GM21390 (cell line): ENCODE data around the gene CORO6.
"Not testable (repeated sequence)": the region's sequence is repeated elsewhere in the genome, so short reads cannot be mapped to it uniquely, and the experiment has no call there.

ENCODE experiments used
- ATAC-seq: cut with Tn5 transposase; IDR thresholded peaks from one replicate; pipeline ENCODE4 v1.9.1; 2021; ENCODE audit not compliant: unreplicated experiment

Gene CORO6

DNA sequence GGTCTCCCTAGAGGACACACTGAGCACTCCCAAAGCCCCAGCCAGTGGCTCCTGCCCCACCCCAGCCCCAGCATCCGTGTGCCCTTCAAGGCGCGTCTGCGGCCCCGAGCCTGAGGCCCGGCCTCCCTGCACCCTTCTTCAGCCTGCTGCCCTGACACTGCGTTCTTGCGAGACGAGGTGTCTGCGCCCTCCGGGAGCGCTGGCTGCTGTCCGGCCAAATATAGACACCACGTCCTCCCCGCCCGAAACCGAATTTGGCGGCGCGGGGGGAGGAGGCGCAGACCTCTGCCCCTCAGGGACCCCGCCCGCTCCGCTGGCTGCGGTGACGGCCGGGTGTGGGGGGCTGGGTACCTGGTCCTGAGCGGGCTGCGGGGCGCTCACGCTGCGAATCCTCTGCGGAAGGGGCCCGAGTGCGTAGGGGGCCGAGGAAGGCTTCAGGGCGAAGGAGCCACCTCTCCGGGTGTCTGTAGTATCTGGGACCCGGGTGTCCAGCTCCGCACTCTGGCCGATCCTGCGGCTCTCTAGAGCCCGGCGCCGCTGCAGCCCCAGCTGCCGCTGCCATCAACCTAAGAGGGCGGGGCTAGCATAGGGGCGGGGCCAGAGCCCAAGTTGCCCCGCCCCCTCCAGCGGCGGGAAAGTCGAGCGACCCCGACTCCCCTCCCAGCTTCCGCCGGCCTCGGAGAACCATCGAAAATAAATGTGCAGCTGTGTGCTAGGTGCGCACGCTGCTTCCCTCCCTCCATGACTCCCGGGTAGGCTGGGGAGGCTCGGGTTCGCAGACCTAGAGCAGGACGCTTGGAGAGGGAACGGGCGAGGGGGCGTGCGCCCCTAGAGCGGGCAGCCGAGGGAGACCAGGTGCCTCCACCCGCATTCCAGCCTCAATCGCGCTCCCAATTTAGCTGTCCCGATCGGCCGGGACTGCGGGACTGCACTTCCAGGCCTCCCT, at the start of gene CORO6:
Gene CORO6 (minus strand): TSS at position 576 of the 946 bp plus-strand sequence. CDS start 1,491 bp downstream, outside the sequence.
- peak; percentile 59 for ATAC-seq

DNA sequence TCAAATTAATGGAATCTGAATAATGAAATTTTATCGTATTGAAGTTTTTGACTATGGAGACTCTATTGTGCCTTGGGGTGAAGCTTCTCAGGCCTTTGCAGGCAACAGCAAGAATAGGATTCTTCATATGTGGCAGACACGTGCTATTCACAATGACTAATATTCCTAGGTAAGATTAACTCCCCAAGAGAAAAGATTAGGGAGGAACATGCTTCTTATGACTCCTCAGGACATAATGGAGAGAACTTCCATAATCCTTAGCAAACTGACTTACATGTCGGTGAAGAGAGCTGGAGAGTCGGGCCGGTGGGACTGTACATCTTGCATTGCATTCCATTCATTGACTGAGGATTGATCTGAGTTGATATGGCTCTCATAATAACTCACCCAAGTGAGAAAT, 48.9 kb upstream of the CORO6 start:
- no peak for ATAC-seq

GRCh38 chr17:29669266-29669665, 46.6 kb upstream of the CORO6 start:
- no peak for ATAC-seq

- ATAC-seq, result no peak
Measured at GRCh38 chr17:29667969-29668368, 45.3 kb upstream of the CORO6 start.

DNA sequence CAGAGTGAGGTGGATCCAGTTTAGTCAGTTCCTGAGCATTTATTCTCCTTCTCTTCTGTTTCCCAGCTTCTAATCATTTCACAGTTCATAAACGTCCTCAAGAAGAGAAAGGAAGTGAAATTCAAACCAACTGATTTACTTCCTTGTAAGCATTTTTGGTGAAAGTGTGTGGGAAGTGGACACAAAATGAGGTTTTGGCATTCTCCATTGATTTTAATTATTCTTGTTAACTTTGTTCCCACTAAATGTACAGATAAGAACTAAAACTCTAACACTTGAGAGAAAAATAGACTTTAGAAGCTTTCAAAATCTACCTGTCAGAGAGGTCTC, 42.7 kb upstream of the CORO6 start:
- no peak for ATAC-seq

DNA sequence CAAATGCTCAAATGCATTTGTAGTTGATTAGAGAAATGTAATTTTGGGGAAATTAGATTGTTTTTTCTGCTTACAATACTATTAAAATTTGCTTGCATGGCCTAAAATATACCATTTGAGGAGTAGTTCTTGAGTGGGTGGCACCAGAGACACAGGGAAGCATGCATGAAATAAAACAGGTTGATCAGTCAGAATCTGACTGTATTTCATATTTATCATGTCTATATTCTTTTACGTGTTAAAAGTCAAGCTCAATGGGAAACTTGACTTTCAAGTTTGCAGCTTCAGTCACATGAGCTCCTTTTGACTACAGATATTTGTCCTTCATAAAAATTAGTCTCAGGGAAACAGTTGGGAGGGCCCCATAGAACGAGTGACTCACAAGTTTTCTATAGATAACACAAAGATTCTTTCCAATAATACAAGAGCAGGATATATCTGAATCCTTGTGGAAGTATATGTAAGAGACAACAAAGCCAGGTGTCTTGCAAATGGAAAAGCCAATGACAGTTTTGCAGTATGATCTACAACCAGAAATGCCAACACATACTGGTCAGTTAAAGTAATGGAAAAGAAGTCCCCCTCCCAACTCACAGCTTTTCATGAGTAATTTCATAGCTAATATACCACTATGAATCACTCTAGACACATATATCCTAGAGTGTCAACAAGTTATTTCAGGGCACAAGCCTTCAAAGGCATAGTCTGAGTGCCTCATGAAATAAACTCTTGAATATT, 42.2 kb upstream of the CORO6 start:
- no peak for ATAC-seq

DNA sequence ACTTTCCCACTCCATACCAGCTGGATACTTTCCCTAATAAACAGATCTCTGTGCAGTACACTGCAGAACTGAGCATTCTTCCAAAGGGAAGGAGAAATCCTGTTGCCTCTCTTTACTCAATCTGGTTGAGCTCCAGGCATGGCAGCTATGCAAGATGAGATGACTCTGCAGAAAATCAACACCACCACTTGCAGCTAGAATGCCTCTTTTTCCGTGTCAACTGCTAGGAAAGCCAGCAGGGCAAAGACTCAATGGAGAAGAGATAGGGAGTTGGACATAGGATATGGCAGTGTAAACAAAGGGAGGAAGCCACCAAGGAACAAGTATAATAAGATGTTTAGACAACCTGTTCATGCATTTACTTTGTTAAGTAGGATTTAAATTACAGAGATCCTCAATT, 40.4 kb upstream of the CORO6 start:
- ATAC-seq, result no peak

GRCh38 chr17:29661213-29661612, 38.5 kb upstream of the CORO6 start:
- ATAC-seq, result no peak

- no peak for ATAC-seq
Measured at GRCh38 chr17:29659155-29659554, 36.4 kb upstream of the CORO6 start.

- ATAC-seq, result no peak
Measured at GRCh38 chr17:29655323-29655722, 32.6 kb upstream of the CORO6 start.

- no peak for ATAC-seq
Measured at GRCh38 chr17:29653995-29654714, 31.4 kb upstream of the CORO6 start.

DNA sequence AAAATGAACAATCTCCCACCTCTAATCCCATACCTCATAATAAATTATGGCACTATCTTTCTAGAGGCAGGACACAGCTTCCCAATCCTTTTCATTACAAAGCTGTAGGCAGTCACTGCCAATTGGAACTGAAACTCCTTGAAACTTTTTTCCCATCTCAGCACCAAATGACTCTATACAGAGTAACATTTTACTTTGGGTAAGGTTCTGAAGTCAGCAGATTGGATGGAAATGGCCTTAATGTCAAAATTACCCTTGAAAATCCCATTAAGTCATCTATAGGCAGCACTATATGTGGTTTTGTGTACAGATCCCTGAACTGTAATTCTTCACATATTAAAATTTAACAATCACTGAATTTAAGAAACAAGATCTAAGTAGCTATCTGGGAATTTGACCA, 30.3 kb upstream of the CORO6 start:
- no peak for ATAC-seq

DNA sequence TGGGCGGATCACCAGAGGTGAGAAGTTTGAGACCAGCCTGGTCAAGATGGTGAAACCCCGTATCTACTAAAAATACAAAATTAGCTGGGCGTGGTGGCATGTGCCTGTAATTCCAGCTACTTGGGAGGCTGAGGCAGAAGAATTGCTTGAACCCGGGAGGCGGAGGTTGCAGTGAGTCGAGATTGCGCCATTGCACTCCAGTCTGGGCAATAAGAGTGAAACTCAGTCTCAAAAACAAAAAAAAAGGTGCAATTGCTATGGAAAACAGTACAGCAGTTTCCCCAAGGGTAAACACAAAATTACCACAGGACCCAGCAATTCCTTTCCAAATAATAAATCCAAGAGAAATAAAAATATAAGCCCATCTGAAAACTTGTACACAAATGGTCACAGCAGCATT, 29.2 kb upstream of the CORO6 start:
- not testable (repeated sequence) for ATAC-seq

GRCh38 chr17:29650396-29650795, 27.7 kb upstream of the CORO6 start:
- no peak for ATAC-seq

DNA sequence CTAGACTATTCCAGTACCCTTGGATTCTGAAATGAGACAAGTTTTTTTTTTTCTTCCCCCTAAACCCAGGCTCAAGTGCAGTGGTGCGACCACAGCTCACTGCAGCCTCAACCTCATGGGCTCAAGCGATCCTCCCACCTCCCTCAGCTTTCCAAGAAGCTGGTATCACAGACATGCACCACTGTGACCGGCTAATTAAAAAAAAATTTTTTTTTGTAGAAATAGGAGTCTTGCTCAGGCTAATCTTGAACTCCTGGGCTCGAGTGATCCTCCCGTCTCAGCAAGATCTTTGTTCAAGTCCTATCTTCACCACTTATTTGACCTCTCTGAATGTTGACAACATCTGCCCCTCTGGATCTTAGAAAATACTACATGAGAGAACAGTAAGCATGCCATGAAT, 26.6 kb upstream of the CORO6 start:
- ATAC-seq, result no peak

DNA sequence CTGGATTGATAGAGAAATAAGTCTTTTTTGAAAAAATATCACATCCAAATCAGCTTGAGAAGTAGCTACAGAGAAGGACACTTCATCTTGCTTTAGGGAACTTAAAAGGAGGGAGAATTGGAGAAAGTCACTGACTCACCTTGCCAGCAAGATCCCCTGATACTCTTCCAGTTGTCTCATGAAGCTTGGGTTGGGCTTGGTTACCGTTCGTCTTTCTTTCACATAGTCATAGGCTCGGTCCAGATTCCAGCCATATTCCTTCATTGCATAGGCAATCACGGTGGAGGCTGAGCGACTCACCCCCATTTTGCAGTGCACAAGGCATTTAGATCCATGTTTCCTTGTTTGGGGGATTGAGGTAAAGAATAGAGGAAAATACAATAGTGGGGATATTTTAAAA, 25.3 kb upstream of the CORO6 start:
- no peak for ATAC-seq

DNA sequence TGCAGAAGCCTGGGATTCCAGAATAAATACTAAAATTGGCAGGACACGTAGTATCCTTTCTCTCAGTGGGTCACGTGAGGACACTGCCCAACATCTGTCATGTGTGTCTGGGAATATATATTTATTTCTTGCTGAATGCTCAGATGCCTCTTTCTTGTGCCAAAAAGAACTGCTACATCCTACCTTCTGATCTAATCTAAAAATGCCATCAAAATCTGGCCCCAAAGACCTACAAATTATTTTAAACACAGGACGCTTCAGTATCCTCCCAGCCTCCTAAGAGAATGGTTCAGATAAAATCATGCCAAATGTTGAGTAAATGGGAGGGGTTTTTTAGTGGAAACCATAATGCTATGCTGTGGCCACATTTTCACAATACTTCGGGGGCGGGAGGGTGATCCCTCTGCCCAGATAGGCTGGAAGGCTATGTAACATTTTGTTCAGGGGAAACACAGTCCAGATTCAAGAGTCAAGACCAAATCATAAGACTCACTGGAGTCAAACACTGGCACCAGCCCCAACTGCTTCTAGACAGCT, 22.9 kb upstream of the CORO6 start:
- ATAC-seq, result no peak

GRCh38 chr17:29643817-29644160, 21.1 kb upstream of the CORO6 start:
- ATAC-seq, result no peak

DNA sequence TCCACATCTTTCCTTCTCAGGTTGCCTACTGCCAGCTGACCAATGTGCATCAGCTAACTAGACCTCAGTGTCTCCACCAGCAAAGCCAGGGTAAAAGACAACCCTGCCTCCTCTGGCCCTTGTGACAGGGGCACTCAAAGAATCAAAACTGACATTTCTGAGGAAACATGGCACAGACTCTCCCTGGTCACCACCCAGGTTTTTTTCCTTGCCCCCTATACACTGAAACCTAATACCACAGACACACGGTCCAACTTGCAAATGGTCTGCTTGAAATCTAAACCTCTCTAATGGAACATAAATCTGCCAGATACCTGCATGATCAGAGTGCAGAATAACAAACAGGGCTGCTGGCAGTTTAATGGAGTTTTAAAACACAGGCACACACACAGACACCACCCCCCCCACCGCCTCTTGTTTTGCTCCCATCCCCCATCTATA, 19.5 kb upstream of the CORO6 start:
- no peak for ATAC-seq

DNA sequence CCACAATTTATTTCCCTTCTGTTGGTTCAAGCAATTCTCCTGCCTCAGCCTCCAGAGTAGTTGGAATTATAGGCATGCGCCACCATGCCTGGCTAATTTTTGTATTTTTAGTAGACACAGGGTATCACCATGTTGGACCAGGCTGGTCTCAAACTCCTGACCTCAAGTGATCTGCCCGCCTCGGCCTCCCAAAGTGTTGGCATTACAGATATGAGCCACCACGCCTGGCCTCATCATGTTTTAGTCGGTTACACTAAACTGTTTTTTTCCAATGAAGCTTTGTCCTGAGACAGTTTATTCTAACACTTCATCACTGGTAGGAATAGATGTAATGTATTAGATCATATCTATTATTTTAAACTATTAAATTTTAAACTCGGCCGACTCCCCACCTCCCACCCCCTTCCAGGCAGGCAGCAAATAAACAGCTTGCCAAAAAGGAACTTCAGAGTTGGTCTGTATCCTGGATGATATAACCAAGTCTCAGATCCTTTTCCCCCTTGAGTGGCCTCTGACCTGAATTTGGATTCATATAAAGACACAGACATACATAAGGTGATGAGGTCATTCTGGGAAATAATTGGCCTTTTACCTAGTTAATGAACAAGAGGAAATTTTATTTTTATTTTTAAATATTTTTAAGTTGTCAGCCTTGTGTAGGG, 18.4 kb upstream of the CORO6 start:
- ATAC-seq, result no peak

- ATAC-seq, result no peak
Measured at GRCh38 chr17:29640413-29640812, 17.7 kb upstream of the CORO6 start.
